ENCODE measurements around the gene SMYD3. TPM values are rescaled to one million over a fixed set of nuclear protein-coding genes. Genes with fewer than 3 reads are reported as not detected.

SMYD3 gene
- total RNA-seq, 1 experiment from 2014 or later = 25.5 TPM

- no peak overlapping the region for H3K14ac ChIP-seq (ENCODE audit: insufficient read depth, low read length)
- no peak overlapping the region for H4K8ac ChIP-seq (replicated peaks; ENCODE audit: insufficient read length, low read depth, low read length)
- peaks cover 8 to 10% of the 10 kb centered on the region in 2 experiments; a peak in 3 of 4 replicates for H3K4me1 Mint-ChIP-seq
- no peak overlapping the region for H3K56ac ChIP-seq (ENCODE audit: insufficient read length, low read depth, low read length)
- H2BK20ac ChIP-seq (ENCODE audit: low read depth, low read length, poor library complexity, severe bottlenecking) = no peak overlapping the region
- peak overlapping the region in 1 of 3 experiments; percentile 78; a peak in 2 of 7 replicates for H3K27ac Mint-ChIP-seq
- peaks cover 12 to 19% of the 10 kb centered on the region in 2 experiments for H3K9me3 Mint-ChIP-seq
- H3K4ac ChIP-seq (ENCODE audit: low read depth, low read length) = no peak overlapping the region
- H3K4me1 ChIP-seq (ENCODE audit: insufficient read depth, low read length) = no peaks in the 10 kb centered on the region
- H2BK12ac ChIP-seq (ENCODE audit: insufficient read length, low read depth, low read length) = no peak overlapping the region
- no peaks in the 10 kb centered on the region for H3K23me2 ChIP-seq (ENCODE audit: insufficient read length, low read depth, low read length, poor library complexity, severe bottlenecking)
- no peak overlapping the region for H3K9ac ChIP-seq (ENCODE audit: extremely low read depth, insufficient read length, low read length)
- H3K79me2 ChIP-seq (ENCODE audit: insufficient read depth, low read length) = no peaks in the 10 kb centered on the region
- no CpG with 5 or more reads among the region's 3 CpGs for WGBS (ENCODE audit: extremely low coverage, insufficient read length, low lambda C conversion rate)
- no peak overlapping the region for H3K18ac ChIP-seq (ENCODE audit: insufficient read length, low read depth, low read length)
- no peak overlapping the region for H4K5ac ChIP-seq (ENCODE audit: insufficient read length, low read depth, low read length)
- H4K20me1 ChIP-seq (ENCODE audit: control insufficient read depth, insufficient read depth, insufficient read length) = no peaks in the 10 kb centered on the region
- H3K79me1 ChIP-seq (ENCODE audit: insufficient read depth, low read depth, low read length, poor library complexity, severe bottlenecking) = no peaks in the 10 kb centered on the region
- no peak overlapping the region for H3K27ac ChIP-seq (ENCODE audit: insufficient read length, low read depth, low read length)
- H4K91ac ChIP-seq (ENCODE audit: insufficient read length, low read depth, low read length) = no peak overlapping the region
- no peaks in the 10 kb centered on the region for H3K9me3 ChIP-seq (ENCODE audit: control insufficient read depth, low read depth, low read length)
- peaks cover 8 to 15% (median 14%) of the 10 kb centered on the region in 3 experiments for H3K36me3 Mint-ChIP-seq (ENCODE audit: insufficient read depth in 1 of 3, low read depth in 3 of 3)
- H3T11ph ChIP-seq (ENCODE audit: low read length) = no peak overlapping the region
- no peak overlapping the region for H3K4me3 Mint-ChIP-seq
- TF ChIP-seq CTCF (conservative IDR thresholded peaks at IDR 0.05) = no peak
- no peak overlapping the region for H2BK120ac ChIP-seq (ENCODE audit: low read depth, low read length, poor library complexity, severe bottlenecking)
- H3K4me2 ChIP-seq (ENCODE audit: insufficient read depth, insufficient read length, low read length) = no peak overlapping the region
- H2AFZ ChIP-seq (ENCODE audit: low read length) = no peak overlapping the region
- no peaks in the 10 kb centered on the region for H3K27me3 ChIP-seq (ENCODE audit: insufficient read depth, low read length)
- H2AK5ac ChIP-seq (ENCODE audit: insufficient read length, low read length) = no peak overlapping the region
- H2BK5ac ChIP-seq (ENCODE audit: insufficient read length, low read length) = no peak overlapping the region
- no peak overlapping the region for H3K23ac ChIP-seq (ENCODE audit: insufficient read length, low read depth, low read length)
- H2BK15ac ChIP-seq (ENCODE audit: low read depth, low read length) = no peak overlapping the region
- H3K27me3 Mint-ChIP-seq (ENCODE audit: low read depth) = no peaks in the 10 kb centered on the region
- DNase-seq = no peak
These were observed 141.4 kb downstream of the SMYD3 start for GRCh38 chr1:246365708-246366107.

All from H9 (cell line).